NCI-H2081 (cell line): ENCODE data around the gene RBL2.
"Not testable (repeated sequence)": the region's sequence is repeated elsewhere in the genome, so short reads cannot be mapped to it uniquely, and the experiment has no call there.

Source experiments
- DNase-seq, 2 experiments: peaks; one replicate each; lab custom pipeline; 2025; lab: John Stamatoyannopoulos, UW

The RBL2 gene

DNA sequence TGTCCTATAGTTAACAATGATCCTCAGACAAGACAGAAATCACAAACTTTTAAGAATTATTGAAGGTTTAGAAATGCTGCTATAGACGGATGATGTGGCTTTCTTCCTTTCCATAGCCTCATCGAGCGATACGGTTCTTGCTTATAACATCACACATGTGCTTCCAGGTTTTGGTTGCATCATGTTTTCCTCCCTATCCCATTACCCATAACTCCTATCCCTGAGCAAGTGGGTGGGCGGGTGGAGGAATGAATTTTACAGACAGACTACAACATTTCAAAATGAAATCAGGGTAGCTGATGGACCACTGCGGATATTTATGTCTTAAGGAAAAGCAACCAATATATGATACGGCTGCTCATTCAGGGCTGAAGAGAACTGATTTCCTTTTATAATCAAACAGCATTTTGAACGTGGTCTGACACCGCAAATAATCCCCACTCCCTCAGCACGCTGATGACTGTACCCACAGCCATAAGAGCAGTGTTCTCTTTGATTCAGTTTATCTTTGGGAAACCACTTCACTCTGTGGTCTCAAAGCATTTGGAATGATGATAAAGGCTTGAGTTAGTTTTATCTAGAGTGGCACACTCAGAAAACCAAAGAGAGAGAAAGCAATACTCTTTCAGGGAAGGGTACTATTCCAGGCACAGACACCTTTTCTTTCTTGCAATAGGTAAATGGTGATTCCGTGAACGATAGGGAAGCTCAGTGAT is 73.4 kb downstream of the RBL2 start:
- DNase-seq, result no peak

GRCh38 chr16:53509906-53510703 is 75.8 kb downstream of the RBL2 start:
- peak; percentile 29 to 41 for DNase-seq

DNA sequence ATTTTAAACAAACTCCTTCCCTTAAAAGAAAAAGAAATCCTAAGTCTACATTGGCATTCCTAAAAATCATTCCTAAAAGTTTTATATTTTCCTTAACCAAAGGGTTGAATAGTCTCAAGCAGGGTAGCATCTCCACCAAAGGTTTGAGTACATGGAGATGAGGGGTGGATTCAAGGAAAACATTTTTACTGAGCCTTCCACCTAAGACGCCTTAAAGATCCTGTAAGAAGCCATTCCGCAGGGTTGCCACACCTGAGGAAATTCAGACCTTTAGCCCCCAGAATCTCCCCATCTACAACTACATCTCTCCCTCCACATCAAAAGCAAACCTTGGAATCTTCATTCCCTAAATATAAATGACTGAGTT is 76.4 kb downstream of the RBL2 start:
- DNase-seq, result no peak

DNA sequence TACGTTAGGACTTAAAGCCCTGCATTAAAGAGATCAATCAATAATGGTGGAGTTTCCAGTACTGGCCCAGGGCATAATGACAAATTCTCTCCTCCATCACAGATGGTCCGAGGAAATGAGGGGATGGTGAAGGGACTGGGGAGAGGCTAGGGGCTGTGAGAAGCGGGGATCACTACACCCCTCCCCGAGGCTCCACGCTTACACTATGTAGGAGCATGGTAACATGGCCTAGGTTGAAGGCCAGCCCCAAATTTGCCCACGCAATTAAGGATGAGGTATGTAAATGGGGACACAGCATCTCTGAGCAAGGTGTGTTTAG is 76.8 kb downstream of the RBL2 start:
- DNase-seq, result no peak

- peak in 1 of 2 experiments; percentile 39 for DNase-seq
These were observed 77.4 kb downstream of the RBL2 start for GRCh38 chr16:53511403-53512280.

DNA sequence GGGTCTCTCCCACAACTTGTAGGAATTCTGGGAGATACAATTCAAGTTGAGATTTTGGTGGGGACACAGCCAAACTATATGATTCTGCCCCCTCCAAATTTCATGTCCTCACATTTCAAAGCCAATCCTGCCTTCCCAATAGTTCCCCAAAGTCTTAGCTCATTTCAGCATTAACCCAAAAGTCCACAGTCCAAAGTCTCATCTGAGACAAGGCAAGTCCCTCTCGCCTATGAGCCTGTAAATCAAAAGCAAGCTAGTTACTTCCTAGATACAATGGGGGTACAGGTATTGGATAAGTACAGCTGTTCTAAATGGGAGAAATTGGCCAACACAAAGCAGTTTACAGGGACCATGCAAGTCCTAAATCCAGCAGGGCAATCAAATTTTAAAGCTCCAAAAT is 78.5 kb downstream of the RBL2 start:
- not testable (repeated sequence) for DNase-seq

GRCh38 chr16:53515259-53515658 is 81.0 kb downstream of the RBL2 start:
- no peak for DNase-seq

GRCh38 chr16:53515811-53516210 is 81.5 kb downstream of the RBL2 start:
- no peak for DNase-seq

GRCh38 chr16:53517851-53518250 is 83.6 kb downstream of the RBL2 start:
- no peak for DNase-seq

GRCh38 chr16:53518550-53519416 is 84.5 kb downstream of the RBL2 start:
- DNase-seq, result no peak

DNA sequence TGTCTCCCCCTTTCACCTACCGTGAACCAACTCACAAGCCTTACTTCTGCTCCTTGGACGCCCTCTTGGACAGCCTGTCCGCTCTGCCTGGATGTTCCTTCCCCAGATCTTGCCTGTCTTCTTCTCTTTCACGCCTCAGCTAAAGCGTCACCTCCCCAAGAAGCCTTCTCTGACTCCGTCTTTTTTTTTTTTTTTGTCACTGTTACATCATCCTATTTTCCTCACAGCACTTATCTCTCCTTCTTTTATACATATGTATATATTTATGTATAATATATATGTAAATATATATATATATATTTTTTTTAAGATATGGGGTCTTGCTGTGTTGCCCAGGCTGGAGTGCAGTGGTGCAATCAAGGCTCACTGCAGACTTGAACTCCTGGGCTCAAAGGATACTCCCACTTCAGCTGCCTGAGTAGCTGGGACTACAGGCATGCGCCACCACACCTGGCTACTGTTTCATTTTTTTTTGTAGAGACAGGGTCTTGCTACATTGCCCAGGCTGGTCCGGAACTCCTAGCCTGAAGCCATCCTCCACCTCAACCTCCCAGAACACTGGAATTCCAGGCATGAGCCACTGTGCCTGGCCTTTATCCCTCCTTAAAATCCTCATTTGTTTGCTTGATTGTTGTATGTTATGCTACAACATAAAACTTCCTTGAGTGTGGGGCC is 85.3 kb downstream of the RBL2 start:
- DNase-seq, result no peak

DNA sequence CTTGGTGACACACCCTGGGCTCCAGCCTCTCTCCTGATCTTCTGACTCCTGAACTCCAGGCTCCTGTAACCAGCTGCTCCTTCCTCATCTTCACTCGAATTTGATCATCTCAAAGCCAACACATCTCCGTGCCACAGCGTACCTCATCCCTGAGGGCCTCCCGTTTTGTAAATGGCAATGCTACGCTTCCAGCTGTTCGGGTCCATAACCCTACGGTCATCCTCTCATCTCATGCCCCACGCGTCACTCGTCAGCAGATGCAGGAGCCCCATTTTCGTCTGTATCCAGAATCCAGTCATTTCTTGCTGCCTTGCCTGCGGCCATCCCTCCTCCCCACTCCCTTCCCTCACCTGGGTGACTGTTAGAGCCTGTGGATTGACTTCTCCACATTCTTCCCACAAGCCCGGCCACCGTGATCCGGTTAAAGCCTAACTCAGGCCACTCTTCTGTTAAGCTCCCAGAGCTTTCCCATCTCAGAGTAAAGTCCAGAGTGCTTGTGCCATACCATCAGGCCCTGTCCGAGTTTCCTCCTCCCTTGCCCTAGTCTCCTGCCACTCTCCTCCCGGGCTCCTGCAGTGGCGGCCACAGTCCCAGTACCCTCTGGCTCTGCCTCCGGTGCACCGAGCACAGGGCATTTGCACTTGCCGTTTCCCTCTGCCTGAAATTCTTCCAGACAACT is 89.0 kb downstream of the RBL2 start:
- no peak for DNase-seq

DNA sequence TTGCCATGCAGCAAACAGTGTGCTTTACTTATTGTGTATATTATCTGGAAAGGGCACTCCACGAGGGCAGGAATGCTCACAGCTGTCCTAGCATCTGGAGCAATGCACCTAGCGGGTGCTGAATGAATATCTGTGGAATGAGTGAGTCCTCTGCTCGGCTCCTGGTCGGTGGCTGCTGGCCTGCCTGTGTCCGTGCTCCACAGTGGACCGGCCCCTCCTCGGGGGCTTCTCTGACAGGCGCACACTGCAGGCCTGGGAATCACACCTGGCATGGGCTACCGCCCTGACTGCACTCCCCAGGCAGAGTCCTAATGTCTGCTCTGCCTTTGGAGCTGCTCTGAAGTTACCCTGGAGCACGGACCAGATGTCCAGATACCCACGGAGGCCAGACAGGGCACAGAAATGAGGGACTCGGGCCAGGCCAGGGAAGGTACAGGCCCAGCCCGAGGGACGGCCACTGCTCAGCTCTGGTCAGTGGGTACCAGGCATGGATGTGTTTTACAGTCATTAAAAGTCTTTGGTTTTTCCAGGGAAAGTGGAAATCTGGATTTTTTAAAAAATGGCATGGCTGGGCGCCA is 89.8 kb downstream of the RBL2 start:
- no peak for DNase-seq

- DNase-seq, result no peak
These were observed 94.5 kb downstream of the RBL2 start for GRCh38 chr16:53528797-53529196.

- DNase-seq, result peak in 1 of 2 experiments; percentile 24
These were observed 95.2 kb downstream of the RBL2 start for GRCh38 chr16:53529513-53529912.

- peak in 1 of 2 experiments; percentile 42 for DNase-seq
These were observed 95.8 kb downstream of the RBL2 start for GRCh38 chr16:53530046-53530445.

- no peak for DNase-seq
These were observed 96.5 kb downstream of the RBL2 start for GRCh38 chr16:53530741-53531140.

DNA sequence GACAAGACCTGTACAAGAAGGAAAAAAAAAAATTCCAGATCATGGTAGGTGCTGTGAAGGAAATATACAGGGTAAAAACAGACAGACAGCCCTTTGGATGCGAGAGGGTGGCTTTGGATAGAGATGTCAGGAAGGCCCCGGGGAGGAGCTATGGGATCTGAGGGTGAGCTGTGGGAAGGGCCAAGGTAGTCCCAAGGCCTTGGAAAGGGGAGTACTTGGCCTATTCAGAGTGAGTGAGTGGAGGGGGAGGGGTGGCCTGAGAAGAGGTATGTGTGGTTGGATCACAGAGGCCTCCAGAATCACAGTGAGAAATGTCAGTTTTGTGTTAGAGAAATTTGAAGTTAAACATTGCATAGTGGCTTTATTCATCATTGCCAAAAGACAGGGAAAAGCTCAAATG is 99.9 kb downstream of the RBL2 start:
- DNase-seq, result no peak

DNA sequence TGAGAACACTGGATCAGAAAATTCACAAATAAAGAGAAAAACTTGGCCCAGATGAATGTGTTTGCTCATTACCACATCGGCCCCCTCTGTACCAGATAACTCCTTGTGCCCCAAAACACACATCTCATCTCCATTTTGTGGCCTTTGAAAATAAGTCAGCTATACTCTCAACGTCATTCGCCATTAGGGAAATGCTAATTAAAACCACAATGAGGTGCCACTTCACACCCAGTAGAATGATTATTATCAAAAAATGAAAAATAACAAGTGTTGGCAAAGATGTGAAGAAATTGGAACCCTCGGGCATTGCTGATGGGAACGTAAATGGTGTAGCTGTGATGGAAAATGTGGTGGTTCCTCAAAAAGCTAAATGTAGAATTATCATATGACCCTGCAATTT is 103.4 kb downstream of the RBL2 start:
- DNase-seq, result peak in 1 of 2 experiments; percentile 16

- DNase-seq, result not testable (repeated sequence)
These were observed 105.1 kb downstream of the RBL2 start for GRCh38 chr16:53539346-53539745.
